ENCODE data around the gene MEIS2.

MEIS2 gene

DNA sequence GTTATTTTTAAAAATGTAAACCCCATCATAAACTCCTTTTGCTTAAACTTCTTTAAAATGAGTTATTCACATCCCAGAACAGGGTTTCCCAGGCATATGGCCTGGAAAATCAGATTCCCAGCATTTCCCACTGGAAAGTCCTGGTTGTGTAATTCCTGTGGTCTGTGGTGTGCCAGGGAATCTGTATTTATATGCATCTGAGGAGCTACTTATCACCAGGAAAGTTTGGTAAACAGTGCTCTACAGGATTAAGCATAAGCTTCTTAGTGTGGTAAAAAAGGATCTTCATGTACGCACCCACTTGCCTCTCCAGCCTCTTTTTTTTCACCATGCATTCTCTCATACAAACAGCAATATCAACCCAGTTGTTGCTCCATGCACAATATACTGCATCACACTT lies 28.2 kb downstream of the MEIS2 start:
- DNase-seq, result no peak

DNA sequence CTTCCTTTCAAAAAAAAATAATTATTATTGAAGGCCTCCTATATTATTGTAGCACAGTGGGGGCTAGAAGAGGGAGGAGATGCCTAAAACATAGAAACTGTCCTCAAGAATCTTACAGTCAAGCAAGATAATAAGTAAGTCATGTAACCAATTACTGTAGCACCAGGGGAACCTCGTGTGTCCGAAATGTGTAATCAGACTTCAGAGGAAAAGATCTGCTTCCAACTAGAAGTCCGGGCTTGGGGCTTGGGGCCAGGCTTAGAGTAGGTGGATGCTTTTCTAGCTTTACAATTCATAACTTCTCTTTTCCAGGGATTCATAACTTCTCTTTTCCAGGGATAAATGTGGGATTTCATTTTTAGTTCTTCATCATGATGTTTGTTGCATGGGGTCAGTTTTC lies 29.2 kb downstream of the MEIS2 start:
- DNase-seq, result no peak

DNA sequence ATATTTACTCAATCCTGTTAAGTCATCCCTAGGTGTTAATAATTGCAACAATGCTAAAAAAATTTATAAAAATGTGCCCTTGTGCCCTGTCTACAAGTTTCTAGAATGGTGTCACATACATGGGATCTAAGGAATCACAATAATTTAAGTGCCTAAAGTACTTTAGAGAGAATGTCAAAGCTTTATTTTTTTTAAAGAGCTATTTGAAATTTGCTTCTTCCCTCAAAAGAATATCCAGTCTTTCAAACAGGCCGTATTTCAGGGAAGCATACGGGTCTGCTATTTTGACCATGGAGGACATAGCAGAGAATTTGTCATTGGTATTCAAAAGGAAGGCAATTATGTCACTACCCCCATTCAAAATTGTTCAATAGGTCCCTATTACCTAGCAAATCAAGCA lies 29.7 kb downstream of the MEIS2 start:
- no peak for DNase-seq

DNA sequence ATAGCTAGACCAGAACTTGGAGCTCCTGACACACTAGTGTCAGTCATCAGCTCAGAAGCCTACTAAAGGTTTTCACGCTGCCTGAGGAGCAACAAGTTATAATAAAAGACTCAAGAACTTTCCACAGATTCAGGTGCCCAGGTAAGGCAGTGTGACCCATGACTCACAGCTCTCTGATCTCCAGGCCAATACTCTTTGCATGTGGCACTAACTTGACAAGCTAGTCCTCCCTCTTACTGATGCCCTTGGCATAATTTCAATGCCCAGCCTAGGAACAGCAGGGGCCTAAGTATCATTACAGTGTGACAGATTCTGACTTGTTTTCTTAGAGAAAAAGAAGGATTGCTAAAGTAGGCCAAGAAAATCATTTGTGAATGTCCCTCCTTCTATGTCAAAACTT lies 38.4 kb downstream of the MEIS2 start:
- DNase-seq, result no peak

DNA sequence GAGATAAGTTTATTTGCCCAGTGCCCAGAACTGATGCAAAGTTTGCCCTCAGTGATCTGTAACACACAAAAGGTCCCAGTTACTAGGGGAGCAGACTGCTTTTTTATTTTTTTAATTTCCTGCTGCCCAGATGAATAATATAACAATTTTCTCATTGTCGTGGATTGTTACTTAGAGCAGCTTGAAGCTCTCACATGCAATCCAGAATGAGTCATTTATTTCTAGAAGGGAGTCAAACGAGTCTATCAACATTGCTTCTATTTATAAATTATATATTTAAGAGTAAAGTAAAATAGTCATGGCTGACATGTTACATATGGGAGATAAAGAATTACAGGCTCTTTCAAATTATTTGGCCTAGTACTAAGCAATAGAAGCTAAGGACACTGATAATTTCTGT lies 41.3 kb downstream of the MEIS2 start:
- DNase-seq, result no peak

DNA sequence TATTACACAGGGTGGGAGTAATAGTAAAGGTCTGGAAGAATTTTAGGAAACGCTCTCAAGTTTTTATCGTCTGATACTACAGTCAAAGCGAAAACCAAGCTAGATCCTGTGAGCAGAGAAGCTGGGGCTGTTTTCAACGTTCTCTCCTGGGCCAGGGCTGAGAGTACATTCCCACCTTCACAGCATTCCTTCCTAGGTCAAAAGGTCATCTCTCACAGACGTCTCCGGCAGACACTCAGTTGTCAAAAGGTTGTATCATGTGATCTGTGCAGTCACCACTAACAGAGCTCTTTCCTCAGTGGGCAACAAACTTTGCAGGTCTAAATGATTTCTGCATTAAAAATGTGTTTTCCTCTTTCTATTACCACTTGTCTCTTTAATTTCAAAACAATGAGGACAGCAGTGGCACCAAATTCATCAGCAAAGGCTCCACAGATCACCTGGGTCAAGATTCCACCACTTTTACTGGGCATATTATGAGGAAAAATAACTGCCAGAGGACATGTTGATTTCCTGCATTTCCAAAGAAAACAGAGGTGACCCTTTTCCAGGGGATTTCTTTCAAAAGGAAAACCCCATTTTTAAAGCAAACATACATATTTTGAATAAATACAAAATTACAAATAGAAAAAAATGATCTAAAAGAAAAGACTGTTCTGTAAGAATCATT lies 41.9 kb downstream of the MEIS2 start:
- DNase-seq, result no peak

DNA sequence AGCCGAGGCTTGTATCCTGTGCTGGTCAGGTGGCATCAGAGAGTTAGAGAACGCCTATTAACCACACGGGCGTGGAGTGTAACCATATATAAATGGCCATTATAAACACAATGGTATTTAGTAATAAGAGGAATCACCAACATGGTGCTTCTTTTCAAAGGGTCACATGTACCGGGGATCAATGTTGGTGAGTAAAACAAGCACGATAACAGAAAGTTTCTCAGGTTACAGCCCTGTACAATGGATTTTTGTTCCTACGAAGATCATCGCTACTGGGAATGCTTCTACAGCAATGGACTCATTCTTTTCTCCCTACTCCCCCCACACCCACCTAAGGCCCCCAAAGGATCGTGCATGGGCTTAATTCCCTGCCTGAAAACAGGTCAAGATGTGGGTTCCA lies 42.5 kb downstream of the MEIS2 start:
- DNase-seq, result no peak

DNA sequence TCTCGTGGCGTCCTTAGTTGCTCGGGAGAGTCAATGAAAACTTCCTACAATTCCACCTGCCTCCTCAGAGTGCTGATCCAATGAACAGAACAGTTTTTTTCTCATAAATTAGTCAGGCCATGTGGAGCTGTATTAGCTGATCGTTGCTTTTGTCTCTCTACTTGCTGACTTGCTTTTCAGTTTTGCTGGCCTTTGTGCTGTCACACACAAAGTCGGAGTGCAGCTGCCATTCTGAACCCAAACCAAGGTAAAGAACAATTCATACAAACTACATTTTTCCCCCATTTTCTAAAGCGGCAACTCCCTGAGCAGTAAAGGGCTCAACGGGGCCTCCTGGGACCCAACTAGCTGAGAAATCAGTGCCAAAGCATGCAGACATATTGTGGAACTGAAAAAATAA lies 43.1 kb downstream of the MEIS2 start:
- no peak for DNase-seq

DNA sequence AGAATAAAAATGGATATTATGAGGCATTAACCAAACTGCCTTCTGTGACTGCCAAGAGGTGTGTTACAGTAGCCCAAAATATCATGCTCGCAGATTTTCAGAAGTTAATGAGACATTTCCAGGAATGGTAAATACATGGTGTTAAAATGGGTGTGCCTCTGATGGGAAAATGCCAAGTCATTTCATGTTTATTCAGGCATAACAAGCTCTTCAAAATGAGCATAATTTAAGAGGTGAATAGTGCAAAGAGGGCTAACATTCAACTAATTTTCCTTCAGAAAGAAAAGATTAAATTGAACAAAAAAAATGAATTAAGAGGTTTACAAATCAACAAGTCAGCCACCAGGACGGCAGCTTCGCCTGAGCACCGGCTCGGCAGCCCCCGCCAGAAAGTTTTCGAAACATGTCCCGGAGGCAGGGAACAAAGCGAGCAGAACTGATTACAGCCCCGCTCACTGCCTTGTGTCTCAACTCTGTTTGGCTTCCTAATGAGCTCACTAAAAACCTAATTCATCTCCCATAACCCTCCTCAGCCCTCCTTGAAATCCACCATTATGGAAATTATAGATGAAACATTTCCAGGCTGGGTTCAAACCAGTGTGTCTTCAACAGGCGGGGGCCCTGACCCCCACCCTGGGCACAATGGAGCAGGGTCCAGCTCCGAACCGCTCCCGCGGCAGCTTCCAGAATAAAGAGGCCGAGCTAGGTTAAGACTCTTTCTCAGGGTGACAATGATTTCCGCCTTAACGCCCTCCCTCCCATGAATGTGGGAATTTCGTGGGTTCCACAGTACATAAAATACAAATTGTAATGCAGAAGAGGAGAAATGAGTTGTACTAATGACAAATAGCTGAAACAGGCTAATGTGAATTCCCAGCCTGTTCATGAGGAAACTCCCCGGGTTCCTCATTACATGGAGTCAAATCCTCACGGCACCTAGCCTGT lies 43.9 kb downstream of the MEIS2 start:
- no peak for DNase-seq

DNA sequence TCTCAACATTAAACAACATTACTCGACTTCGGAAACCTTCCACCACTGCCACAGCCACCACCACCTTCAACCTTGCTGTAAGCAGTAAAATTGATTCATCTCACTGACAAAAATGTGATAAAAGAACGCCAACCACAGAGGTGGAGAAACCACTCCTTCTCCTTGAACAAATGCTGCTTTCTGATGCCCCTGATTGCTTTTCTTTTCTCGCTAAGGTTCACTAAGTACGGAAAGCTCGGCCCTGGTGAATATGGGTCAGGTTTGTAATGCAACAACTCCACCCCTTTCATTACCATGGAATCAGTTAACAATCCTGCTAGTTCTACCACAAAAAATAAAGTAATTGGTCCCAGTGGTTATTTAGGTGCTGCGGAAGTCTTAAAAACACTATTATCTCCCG lies 44.9 kb downstream of the MEIS2 start:
- DNase-seq, result no peak

DNA sequence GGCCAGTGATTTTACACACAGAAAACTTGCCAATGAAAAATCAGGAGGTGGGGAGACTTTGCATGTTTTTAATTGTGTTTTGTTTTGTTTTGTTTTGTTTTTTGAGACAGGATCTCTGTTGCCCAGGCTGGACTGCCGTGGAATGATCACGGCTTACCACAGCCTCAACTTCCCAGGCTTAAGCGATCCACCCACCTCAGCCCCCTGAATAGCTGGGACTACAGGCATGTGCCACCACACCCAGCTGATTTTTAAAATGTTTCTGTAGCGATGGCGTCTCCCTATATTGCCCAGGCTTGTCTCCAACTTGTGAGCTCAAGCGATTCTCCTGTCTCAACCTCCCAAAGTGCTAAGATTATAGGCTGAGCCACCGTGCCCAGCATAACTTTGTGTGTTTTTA lies 46.0 kb downstream of the MEIS2 start:
- DNase-seq, result no peak

DNA sequence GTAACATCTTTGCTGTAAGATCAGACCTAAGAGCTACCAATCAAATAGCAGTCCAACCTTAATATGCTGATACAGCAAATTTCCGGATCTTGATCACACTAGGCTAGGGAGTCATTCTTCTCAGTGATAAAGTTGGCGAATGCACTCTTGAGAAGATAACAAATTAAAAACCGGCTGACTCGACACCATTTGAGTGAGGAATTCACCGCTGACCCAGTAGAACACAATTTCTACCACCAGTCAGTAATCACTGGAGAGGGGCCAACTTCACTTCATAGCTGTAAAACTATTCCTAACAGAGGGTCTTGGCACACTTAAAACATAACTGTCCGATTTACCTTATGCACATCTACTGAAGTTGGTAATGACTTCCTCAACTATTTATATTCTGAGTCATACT lies 47.2 kb downstream of the MEIS2 start:
- no peak for DNase-seq

DNA sequence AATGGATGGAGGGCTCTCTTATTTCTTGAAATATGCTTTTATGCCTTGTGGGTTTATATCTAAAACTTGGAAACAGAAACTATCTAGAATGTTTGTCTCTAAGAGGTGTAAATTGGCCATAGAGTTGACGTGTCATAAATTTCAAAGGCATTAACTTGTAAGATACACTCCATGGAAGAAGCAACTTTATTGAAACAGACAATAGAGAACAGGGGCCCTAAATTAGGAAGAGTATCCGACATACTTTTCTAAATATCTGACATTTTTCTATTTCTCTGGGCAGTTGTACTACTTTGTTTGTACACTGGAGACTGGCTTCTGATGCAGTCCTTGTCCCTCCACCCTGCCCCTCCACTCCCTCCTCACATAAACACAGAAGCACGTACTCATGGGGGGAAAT lies 50.0 kb downstream of the MEIS2 start:
- no peak for DNase-seq

DNA sequence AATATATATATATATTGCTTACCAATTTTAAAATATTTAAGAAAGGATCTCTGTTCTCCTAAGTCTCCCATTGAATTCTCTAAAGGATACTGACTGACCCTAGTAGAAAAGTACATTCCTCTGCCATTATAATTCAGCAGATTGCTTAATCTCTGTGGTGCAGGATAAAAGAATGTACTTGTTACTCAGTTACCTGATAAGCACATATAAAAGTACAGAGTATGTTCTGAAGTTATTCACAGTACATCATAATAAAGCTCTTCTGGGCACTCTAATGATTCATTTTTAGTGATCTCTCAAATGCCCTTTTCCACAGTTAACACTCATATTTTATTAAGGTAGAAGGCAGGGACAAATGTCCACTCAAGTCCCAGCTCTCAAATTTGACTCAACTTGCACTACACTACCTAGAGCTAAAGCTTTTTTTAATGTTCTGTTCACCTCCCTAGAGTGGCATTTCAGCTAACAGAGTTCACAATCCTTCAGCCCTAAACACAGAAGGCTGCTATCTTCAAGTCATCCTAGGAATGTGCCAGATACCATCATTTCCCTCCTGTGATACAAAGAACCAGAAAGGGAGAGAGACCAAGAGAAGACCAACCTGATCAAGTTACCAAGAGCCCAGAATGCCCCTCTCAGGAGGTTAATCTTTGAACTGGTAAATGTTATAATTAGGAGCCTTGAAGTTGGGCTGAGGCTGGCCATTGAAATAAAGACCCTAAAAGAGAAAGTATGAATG lies 53.3 kb downstream of the MEIS2 start:
- no peak for DNase-seq

DNA sequence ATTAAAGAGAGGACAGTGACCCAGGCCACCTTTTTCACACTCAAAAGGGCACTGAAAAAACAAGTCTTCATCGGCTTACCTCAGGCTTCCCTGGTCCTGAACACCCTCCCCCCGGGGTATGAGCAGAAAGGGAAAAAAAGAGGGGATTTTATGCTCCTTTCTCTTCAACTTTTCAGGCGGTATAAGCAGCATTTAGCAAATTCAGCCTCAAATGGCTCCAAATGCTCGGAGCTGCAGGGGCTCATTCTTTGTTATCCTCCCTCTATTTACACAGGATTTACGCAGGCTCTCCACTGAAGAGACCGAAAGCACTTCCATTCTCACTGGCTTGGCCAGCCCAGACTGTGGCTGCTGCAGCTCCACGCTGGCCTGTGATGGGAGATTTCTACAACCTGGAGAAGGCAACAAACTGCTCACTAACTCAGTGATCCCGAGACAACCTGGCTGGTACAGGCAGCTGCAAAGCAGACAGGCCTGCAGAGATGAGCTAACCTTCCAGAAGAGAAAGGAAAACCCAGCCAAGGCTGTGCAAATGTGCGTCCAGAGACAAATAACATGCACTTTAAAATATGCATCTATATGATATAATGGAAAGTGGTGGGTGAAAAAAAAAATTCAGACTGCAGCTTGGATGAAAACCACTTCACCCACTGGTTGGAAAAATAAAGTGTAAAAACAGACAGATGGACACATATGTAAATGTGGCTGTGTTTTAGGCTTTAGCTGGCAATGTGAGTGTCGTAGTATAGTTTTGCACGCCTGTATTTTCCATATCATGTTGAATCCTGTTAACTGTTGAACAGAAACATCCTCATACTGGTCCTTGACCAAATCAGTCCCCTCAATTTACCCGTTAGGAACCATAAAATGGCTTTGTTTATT lies 54.2 kb downstream of the MEIS2 start:
- no peak for DNase-seq

DNA sequence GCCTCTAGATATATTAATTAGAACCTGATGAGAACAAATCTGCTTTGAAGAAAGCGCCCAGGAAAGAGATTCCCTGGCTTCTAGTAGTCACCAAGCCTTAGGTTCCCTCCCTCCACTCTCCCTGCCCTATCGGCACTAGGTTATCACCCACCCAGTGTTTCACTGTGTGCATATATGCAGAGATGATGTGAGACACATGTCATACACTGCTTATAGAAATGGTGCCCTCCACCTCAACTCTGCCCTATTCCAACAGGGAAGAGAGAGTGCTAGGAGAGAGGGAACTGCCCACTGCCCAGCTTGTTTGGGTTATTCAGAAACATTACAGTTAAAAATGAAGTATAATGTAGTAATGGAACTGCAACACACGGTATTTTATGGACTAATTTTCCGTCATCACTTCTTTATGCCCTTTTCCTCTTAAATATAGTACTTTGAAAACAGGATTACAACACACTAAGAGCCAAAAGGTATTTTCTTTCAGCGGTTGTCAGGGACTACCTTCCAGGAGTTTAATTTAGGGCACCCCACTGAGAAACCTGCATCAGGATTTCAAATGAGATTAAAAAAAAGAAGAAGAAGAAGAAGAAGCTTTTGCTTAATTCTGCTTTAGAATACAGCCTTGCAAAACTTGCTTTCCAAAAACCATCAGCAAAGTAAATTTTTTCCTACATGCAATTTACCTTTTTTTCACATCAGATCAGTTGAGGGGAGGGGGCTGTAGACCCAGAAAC lies 55.3 kb downstream of the MEIS2 start:
- DNase-seq, result no peak

DNA sequence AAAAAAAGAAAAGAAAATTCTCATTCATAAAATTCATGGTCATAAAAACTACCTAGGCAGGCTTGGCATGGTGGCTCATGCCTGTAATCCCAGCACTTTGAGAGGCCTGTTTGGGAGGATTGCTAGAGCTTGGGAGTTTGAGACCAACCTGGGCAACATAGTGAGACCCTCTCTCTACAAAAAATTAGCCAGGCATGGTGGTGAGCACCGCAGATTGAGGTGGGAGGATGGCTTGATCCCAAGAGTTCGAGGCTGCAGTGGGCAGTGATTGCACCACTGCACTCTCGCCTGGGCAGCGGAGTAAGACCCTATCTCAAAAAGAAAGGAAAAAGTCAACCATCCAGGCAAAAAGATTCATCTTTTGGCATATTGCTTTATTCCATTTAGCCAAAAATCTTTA lies 58.5 kb downstream of the MEIS2 start:
- DNase-seq, result no peak

DNA sequence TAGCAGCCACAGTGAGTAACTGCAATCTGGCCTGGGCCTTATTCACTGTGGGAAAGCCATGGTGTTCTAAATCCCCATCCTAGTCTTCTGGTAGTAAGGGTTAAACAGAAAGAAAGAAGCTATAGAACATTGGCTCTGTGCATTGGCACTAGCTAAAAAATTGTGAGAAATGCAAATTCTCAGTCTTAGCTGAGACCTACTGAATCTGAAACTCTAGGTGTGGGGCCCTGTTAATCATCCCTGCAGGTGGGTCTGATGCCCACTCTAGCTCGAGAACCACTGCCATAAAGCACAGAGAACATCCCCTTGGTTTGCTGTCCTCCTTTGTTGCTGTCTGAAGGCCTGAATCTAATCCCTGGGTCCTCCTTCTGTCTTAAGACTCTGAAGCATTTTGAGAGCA lies 59.3 kb downstream of the MEIS2 start:
- no peak for DNase-seq

DNA sequence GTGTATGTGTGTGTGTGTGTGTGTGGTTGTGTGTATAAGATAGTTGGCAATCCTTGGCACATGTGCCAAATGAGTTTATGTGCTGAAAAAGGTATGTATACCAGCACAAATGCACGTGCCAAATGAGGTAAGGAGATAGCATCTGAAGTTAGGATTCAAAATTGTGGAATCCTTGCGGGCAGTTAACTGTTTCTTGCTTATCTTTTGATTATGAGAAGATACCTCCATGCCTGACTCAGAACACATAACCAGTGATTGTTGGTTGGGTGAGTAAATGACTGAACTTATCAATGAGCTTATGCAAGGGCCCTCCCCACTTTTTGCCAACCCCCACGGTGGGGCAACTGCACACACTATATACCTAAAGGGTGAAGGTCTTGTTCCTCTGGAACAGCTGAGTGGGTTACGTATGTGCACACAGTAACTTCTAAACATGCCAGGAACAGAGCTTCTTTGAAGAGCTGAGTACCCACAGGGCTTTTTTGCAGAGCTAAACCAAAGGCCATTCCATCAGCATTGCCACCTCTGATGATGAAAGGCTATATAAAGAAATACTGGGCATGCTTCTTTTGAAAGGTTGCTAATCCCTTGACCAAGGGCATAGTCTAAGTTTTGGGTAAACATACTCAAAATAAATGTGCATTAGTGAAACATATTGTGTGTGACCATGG lies 60.1 kb downstream of the MEIS2 start:
- DNase-seq, result no peak

DNA sequence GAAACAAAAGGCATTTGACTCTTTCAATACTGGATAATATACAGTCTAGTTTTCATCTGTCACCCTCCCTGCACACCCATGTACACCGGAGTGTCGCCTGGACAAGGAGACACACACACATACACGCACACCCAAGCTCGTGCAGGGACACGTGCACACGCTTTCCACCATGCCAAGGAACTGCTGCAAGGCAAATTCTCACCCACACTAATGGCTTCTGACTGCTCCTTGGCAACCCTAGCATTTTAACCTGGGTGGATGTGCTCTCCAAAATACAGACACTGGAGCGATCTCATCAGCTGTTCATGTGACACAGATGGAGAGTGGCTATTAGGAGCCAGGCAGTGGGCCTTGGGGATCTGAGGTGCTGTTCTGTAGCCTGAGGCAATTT lies 61.6 kb downstream of the MEIS2 start:
- no peak for DNase-seq

Data from T1000 (cell line).